ENCODE data around the gene TRIM33. TPM values are rescaled to one million over a fixed set of nuclear protein-coding genes. Genes with fewer than 3 reads are reported as not detected.

Gene TRIM33
- total RNA-seq, 1 experiment from 2014 or later = 53.8 TPM

DNA sequence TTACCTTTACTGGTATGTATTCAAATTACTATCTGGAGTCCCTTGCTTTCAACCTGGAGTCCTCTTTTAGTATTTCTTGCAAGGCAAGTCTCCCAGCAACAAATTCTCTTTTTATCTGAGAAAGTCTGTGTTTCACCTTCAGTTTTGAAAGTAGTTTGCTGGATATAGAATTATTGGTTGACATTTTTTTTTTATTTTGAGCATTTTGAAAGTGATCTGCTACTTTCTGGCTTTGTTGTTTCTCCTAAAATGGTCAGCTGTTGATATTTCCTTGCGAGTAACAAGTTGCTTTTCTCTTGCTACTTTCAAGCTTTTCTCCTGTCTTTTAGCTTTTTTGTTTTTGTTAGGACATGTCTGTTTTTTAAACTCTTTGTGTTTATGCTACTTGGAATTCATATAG lies 126.1 kb downstream of the TRIM33 start:
- H3K23me2 ChIP-seq (ENCODE audit: insufficient read length, low read depth, low read length, poor library complexity, severe bottlenecking) = no peaks in the 10 kb centered on the region
- no peak overlapping the region for H3K4me2 ChIP-seq (ENCODE audit: insufficient read depth, insufficient read length, low read length)
- H2BK5ac ChIP-seq (ENCODE audit: insufficient read length, low read length) = no peak overlapping the region
- Mint-ChIP-seq H3K4me1 (peaks cover 7 to 12% of the 10 kb centered on the region in 2 experiments), H3K27me3 (ENCODE audit: low read depth) (no peaks in the 10 kb centered on the region), H3K27ac (peak overlapping the region in 1 of 3 experiments; percentile 24; a peak in 1 of 7 replicates), H3K36me3 (ENCODE audit: insufficient read depth in 1 of 3, low read depth in 3 of 3) (peaks cover 0 to 3% (median 2%) of the 10 kb centered on the region in 3 experiments; a peak in 4 of 7 replicates), H3K4me3 (no peak overlapping the region), H3K9me3 (peaks cover 9 to 21% of the 10 kb centered on the region in 2 experiments)
- no peak overlapping the region for H4K5ac ChIP-seq (ENCODE audit: insufficient read length, low read depth, low read length)
- no peak overlapping the region for H3T11ph ChIP-seq (ENCODE audit: low read length)
- H2BK12ac ChIP-seq (ENCODE audit: insufficient read length, low read depth, low read length) = no peak overlapping the region
- no peak overlapping the region for H2AFZ ChIP-seq (ENCODE audit: low read length)
- H3K27ac ChIP-seq (ENCODE audit: insufficient read length, low read depth, low read length) = no peak overlapping the region
- H3K56ac ChIP-seq (ENCODE audit: insufficient read length, low read depth, low read length) = no peak overlapping the region
- H4K8ac ChIP-seq (replicated peaks; ENCODE audit: insufficient read length, low read depth, low read length) = no peak overlapping the region
- H4K20me1 ChIP-seq (ENCODE audit: control insufficient read depth, insufficient read depth, insufficient read length) = no peaks in the 10 kb centered on the region
- WGBS (ENCODE audit: extremely low coverage, insufficient read length, low lambda C conversion rate) = no CpG with 5 or more reads among the region's 1 CpG
- no peaks in the 10 kb centered on the region for H3K79me2 ChIP-seq (ENCODE audit: insufficient read depth, low read length)
- no peaks in the 10 kb centered on the region; the same call in 1 of the 2 replicates for H3K4me1 ChIP-seq (ENCODE audit: insufficient read depth, low read length)
- no peak overlapping the region for H2AK5ac ChIP-seq (ENCODE audit: insufficient read length, low read length)
- H3K4ac ChIP-seq (ENCODE audit: low read depth, low read length) = no peak overlapping the region
- no peak overlapping the region for H4K91ac ChIP-seq (ENCODE audit: insufficient read length, low read depth, low read length)
- no peak overlapping the region for H2BK20ac ChIP-seq (ENCODE audit: low read depth, low read length, poor library complexity, severe bottlenecking)
- H2BK120ac ChIP-seq (ENCODE audit: low read depth, low read length, poor library complexity, severe bottlenecking) = no peak overlapping the region
- no peak overlapping the region for H3K23ac ChIP-seq (ENCODE audit: insufficient read length, low read depth, low read length)
- H3K9me3 ChIP-seq (ENCODE audit: control insufficient read depth, low read depth, low read length) = no peaks in the 10 kb centered on the region
- H3K14ac ChIP-seq (ENCODE audit: insufficient read depth, low read length) = no peak overlapping the region
- TF ChIP-seq, protein P1, sequence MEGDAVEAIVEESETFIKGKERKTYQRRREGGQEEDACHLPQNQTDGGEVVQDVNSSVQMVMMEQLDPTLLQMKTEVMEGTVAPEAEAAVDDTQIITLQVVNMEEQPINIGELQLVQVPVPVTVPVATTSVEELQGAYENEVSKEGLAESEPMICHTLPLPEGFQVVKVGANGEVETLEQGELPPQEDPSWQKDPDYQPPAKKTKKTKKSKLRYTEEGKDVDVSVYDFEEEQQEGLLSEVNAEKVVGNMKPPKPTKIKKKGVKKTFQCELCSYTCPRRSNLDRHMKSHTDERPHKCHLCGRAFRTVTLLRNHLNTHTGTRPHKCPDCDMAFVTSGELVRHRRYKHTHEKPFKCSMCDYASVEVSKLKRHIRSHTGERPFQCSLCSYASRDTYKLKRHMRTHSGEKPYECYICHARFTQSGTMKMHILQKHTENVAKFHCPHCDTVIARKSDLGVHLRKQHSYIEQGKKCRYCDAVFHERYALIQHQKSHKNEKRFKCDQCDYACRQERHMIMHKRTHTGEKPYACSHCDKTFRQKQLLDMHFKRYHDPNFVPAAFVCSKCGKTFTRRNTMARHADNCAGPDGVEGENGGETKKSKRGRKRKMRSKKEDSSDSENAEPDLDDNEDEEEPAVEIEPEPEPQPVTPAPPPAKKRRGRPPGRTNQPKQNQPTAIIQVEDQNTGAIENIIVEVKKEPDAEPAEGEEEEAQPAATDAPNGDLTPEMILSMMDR (conservative IDR thresholded peaks at IDR 0.05) = no peak
- no peak for DNase-seq
- no peak overlapping the region for H3K9ac ChIP-seq (ENCODE audit: extremely low read depth, insufficient read length, low read length)
- no peaks in the 10 kb centered on the region for H3K79me1 ChIP-seq (ENCODE audit: insufficient read depth, low read depth, low read length, poor library complexity, severe bottlenecking)
- H2BK15ac ChIP-seq (ENCODE audit: low read depth, low read length) = no peak overlapping the region
- no peaks in the 10 kb centered on the region for H3K27me3 ChIP-seq (ENCODE audit: insufficient read depth, low read length)
- no peak overlapping the region for H3K18ac ChIP-seq (ENCODE audit: insufficient read length, low read depth, low read length)

Data from H9 (cell line).